Upper lobe of left lung (tissue), 6 donors: ENCODE results near the gene MIGA1. TPM values are rescaled to one million over a fixed set of nuclear protein-coding genes. Genes with fewer than 3 reads are reported as not detected.
"Not testable (repeated sequence)": the region's sequence is repeated elsewhere in the genome, so short reads cannot be mapped to it uniquely, and the experiment has no call there.

Source experiments
- ATAC-seq, 2 donors: fragments of 200-7000 bp; cut with Tn5 transposase; one replicate each; pipeline ENCODE4 v1.9.1; 2022; ENCODE audit warnings: mild to moderate bottlenecking in 2 of 2, moderate library complexity in 2 of 2; ENCODE audit not compliant: low FRiP score in 2 of 2
- DNase-seq, 2 donors: peaks; one replicate each; pipeline ENCODE4 v3.0.0-alpha.2; 2019 to 2020
- H3K27ac ChIP-seq, 4 donors: fragments of 200-600 bp; sonication (generic); one replicate each; pipeline ENCODE4 v1.5.1; 2016 to 2019
- H3K27me3 ChIP-seq, 4 donors: fragments of 200-600 bp; sonication (generic); one replicate each; pipeline ENCODE4 v1.5.1; 2017 to 2019
- H3K36me3 ChIP-seq, 4 donors: fragments of 200-600 bp; sonication (generic); one replicate each; pipeline ENCODE4 v1.5.1; 2016 to 2019
- H3K4me1 ChIP-seq, 4 donors: fragments of 200-600 bp; sonication (generic); one replicate each; pipeline ENCODE4 v1.5.1; 2018 to 2019
- H3K4me3 ChIP-seq, 4 donors: fragments of 200-600 bp; sonication (generic); one replicate each; pipeline ENCODE4 v1.5.1; 2017 to 2019; ENCODE audit warnings: mild to moderate bottlenecking in 2 of 4, moderate library complexity in 1 of 4
- H3K9me3 ChIP-seq, 4 donors: fragments of 200-600 bp; sonication (generic); one replicate each; pipeline ENCODE4 v1.5.1; 2018 to 2019
- CTCF ChIP-seq, 6 experiments: fragments of 450-650 bp in 4 of 6; fragments of 200-600 bp in 2 of 6; sonication (generic) in 2 of 6; IDR thresholded peaks; one replicate each; pipeline ENCODE4 v1.5.1; 2016 to 2019; ENCODE audit warnings: antibody characterized with exemption in 6 of 6
- EP300 ChIP-seq, 4 donors: sonication (generic); formaldehyde crosslinking; IDR thresholded peaks; one replicate each; pipeline ENCODE4 v1.5.1; 2017; ENCODE audit warnings: antibody characterized with exemption in 4 of 4, control low read depth in 2 of 4
- POLR2A ChIP-seq, 4 donors: fragments of 450-650 bp; IDR thresholded peaks; one replicate each; pipeline ENCODE4 v1.5.1; 2016 to 2017; ENCODE audit warnings: antibody characterized with exemption in 4 of 4, mild to moderate bottlenecking in 2 of 4
- POLR2AphosphoS5 ChIP-seq, 2 donors: sonication (generic); formaldehyde crosslinking; IDR thresholded peaks; one replicate each; pipeline ENCODE4 v1.5.1; 2017; ENCODE audit warnings: antibody characterized with exemption in 2 of 2
- WGBS, 2 donors: methylation state at CpG; one replicate each; pipeline ENCODE4 v1.1.5; 2017 to 2018; 5-methylcytosine and 5-hydroxymethylcytosine counted together
- total RNA-seq, 6 donors: library from RNA; depleted of rRNA in 4 of 6; stranded (reverse); fragments of >200 nt in 4 of 6; gene quantifications; one replicate each; pipeline versions ENCODE4 v1.1.0 to v1.2.1, GENCODE V29; 2016 to 2021
- donor health status: DM: no; HTN: no; CAD: no; lungs with moderate emphysema.
- donor health status: DM: no; HTN: yes; CAD: no; lungs with severe emphysema.

Gene MIGA1
- total RNA-seq, 6 donors from 2014 or later, result 7.7 to 19.2 (median 13.5) TPM

GRCh38 chr1:77776007-77776700 is 3.3 kb upstream of the MIGA1 start:
- DNase-seq, result no peak
- H3K36me3 ChIP-seq, result no peaks in the 10 kb centered on the region
- WGBS, 2 donors, result 61 to 64% methylated on average over 7 of the region's 7 CpGs
- H3K27ac ChIP-seq, result no peak overlapping the region
- TF ChIP-seq POLR2A (IDR thresholded peaks at IDR 0.05) (no peak), CTCF (IDR thresholded peaks at IDR 0.05) (no peak), EP300 (IDR thresholded peaks at IDR 0.05) (no peak), POLR2AphosphoS5 (IDR thresholded peaks at IDR 0.05) (no peak)
- no peak for ATAC-seq
- H3K4me3 ChIP-seq, result no peak overlapping the region
- H3K9me3 ChIP-seq, result no peaks in the 10 kb centered on the region
- peaks cover 9 to 14% (median 14%) of the 10 kb centered on the region in 4 donors for H3K4me1 ChIP-seq
- H3K27me3 ChIP-seq, result no peaks in the 10 kb centered on the region

GRCh38 chr1:77781683-77782082 is 2.2 kb downstream of the MIGA1 start:
- no peak for DNase-seq
- Histone ChIP-seq H3K4me1 (peaks cover 12 to 23% (median 17%) of the 10 kb centered on the region in 4 donors), H3K4me3 (no peak overlapping the region), H3K36me3 (peaks cover 0 to 34% (median 21%) of the 10 kb centered on the region in 4 donors), H3K27me3 (no peaks in the 10 kb centered on the region), H3K9me3 (no peaks in the 10 kb centered on the region), H3K27ac (no peak overlapping the region)
- 100% methylated on average over 1 of the region's 1 CpG for WGBS, 2 donors
- no peak for ATAC-seq
- TF ChIP-seq POLR2A (IDR thresholded peaks at IDR 0.05) (no peak), EP300 (IDR thresholded peaks at IDR 0.05) (no peak), POLR2AphosphoS5 (IDR thresholded peaks at IDR 0.05) (no peak), CTCF (IDR thresholded peaks at IDR 0.05) (no peak)

GRCh38 chr1:77783141-77783540 is 3.7 kb downstream of the MIGA1 start:
- ATAC-seq (no peak), DNase-seq (no peak)
- Histone ChIP-seq H3K4me1 (peaks cover 12 to 23% (median 17%) of the 10 kb centered on the region in 4 donors), H3K4me3 (no peak overlapping the region), H3K27ac (no peak overlapping the region), H3K9me3 (no peaks in the 10 kb centered on the region), H3K27me3 (no peaks in the 10 kb centered on the region), H3K36me3 (peaks cover 0 to 49% (median 25%) of the 10 kb centered on the region in 4 donors)
- 66 to 80% methylated on average over 2 of the region's 2 CpGs for WGBS, 2 donors
- no peak for TF ChIP-seq POLR2A (IDR thresholded peaks at IDR 0.05)
- no peak for TF ChIP-seq POLR2AphosphoS5 (IDR thresholded peaks at IDR 0.05)
- TF ChIP-seq CTCF (IDR thresholded peaks at IDR 0.05), result no peak
- TF ChIP-seq EP300 (IDR thresholded peaks at IDR 0.05), result no peak

- not testable (repeated sequence) for H3K4me3 ChIP-seq
These were observed 6.8 kb downstream of the MIGA1 start for GRCh38 chr1:77786093-77786741.

GRCh38 chr1:77794550-77794949 is 15.1 kb downstream of the MIGA1 start:
- H3K27ac ChIP-seq, result no peak overlapping the region
- ATAC-seq, result no peak
- no peak overlapping the region for H3K4me3 ChIP-seq
- H3K4me1 ChIP-seq, result no peaks in the 10 kb centered on the region
- H3K9me3 ChIP-seq, result no peaks in the 10 kb centered on the region
- no peaks in the 10 kb centered on the region for H3K27me3 ChIP-seq
- 98% methylated on average over 3 of the region's 3 CpGs for WGBS, 2 donors
- no peak for TF ChIP-seq EP300 (IDR thresholded peaks at IDR 0.05)
- TF ChIP-seq CTCF (IDR thresholded peaks at IDR 0.05), result no peak
- no peak for TF ChIP-seq POLR2AphosphoS5 (IDR thresholded peaks at IDR 0.05)
- TF ChIP-seq POLR2A (IDR thresholded peaks at IDR 0.05), result no peak
- DNase-seq, result no peak
- peaks cover 0 to 16% (median 6%) of the 10 kb centered on the region in 4 donors for H3K36me3 ChIP-seq

More at GRCh38 chr1:77786093-77786741, 6.8 kb downstream of the MIGA1 start:
- not testable (repeated sequence) for H3K4me1 ChIP-seq, H3K9me3 ChIP-seq, H3K27me3 ChIP-seq, DNase-seq, ATAC-seq, H3K27ac ChIP-seq
- WGBS, 2 donors, result 94 to 96% methylated on average over 2 of the region's 2 CpGs
- H3K36me3 ChIP-seq, result peaks cover 0 to 76% (median 31%) of the 10 kb centered on the region in 4 donors
